Peyer's patch (tissue), 4 donors: Measurements from ENCODE around the gene ITGB4. TPM values are rescaled to one million over a fixed set of nuclear protein-coding genes. Genes with fewer than 3 reads are reported as not detected.
A peak's percentile ranks its signal among the peaks of the same experiment; 100 is the strongest.

Experiments
- DNase-seq, 3 donors: peaks; one replicate each; pipeline ENCODE4 v3.0.0-alpha.2; 2017 to 2019
- H3K27ac ChIP-seq, 4 donors: fragments of 200-600 bp; sonication (generic); one replicate each; pipeline ENCODE4 v1.5.1; 2016 to 2019
- H3K27me3 ChIP-seq, 2 donors: fragments of 200-600 bp; sonication (generic); one replicate each; pipeline ENCODE4 v1.5.1; 2019
- H3K36me3 ChIP-seq, 3 donors: fragments of 200-600 bp; sonication (generic); one replicate each; pipeline ENCODE4 v1.5.1; 2016 to 2019
- H3K4me1 ChIP-seq, 4 donors: fragments of 200-600 bp; sonication (generic); one replicate each; pipeline ENCODE4 v1.5.1; 2016 to 2019
- H3K4me3 ChIP-seq, 4 donors: fragments of 200-600 bp; sonication (generic); 1 replicate in 3 of 4; 2 replicates in 1 of 4; pipeline ENCODE4 v1.5.1; 2016 to 2019; ENCODE audit warnings: mild to moderate bottlenecking in 1 of 4
- H3K9me3 ChIP-seq, 4 donors: fragments of 200-600 bp; sonication (generic); one replicate each; pipeline ENCODE4 v1.5.1; 2016 to 2019; ENCODE audit warnings: mild to moderate bottlenecking in 1 of 4
- CTCF ChIP-seq, 6 experiments: fragments of 450-650 bp in 4 of 6; fragments of 200-600 bp in 2 of 6; sonication (generic) in 1 of 6; IDR thresholded peaks; one replicate each; pipeline ENCODE4 v1.5.1; 2017 to 2019; ENCODE audit warnings: antibody characterized with exemption in 6 of 6, mild to moderate bottlenecking in 3 of 6, moderate library complexity in 1 of 6
- POLR2A ChIP-seq, 2 donors: fragments of 450-650 bp; IDR thresholded peaks; one replicate each; pipeline ENCODE4 v1.5.1; 2017; ENCODE audit warnings: antibody characterized with exemption in 2 of 2, mild to moderate bottlenecking in 2 of 2, moderate library complexity in 2 of 2
- total RNA-seq, 4 donors: library from RNA; depleted of rRNA; stranded (reverse); fragments of >200 nt; gene quantifications; one replicate each; pipeline ENCODE4 v1.1.0, GENCODE V29; 2016

The ITGB4 gene
- total RNA-seq, 4 donors from 2014 or later = 80.0 to 368 (median 219) TPM

DNA sequence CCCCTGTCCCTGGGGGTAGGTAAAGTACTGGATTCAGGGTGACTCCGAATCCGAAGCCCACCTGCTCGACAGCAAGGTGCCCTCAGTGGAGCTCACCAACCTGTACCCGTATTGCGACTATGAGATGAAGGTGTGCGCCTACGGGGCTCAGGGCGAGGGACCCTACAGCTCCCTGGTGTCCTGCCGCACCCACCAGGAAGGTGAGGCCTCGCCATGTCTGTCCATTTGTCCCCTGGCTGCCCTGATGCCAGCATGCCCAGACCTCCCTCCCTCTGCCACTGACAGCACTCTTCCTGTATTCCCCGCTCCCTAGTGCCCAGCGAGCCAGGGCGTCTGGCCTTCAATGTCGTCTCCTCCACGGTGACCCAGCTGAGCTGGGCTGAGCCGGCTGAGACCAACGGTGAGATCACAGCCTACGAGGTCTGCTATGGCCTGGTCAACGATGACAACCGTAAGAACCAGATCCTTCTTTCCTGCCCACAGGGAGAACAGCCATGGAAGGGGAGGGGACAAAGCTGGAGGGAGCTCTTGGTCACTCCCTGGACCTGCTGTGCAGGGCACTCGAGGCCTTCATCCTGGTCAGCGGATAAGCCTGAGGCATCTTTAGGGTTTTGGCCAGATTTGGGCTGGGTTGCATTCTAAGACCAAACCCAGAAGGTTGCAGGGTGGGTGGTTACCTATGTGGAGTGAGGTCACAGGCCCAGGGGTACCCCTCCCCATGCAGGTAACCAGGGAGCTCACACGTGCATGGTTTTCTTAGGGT is 29.6 kb downstream of the ITGB4 start:
- Histone ChIP-seq H3K4me1 (peaks cover 0 to 14% (median 9%) of the 10 kb centered on the region in 4 donors), H3K27ac (no peak overlapping the region), H3K9me3 (no peaks in the 10 kb centered on the region), H3K36me3 (peaks cover 0 to 88% (median 0%) of the 10 kb centered on the region in 3 donors), H3K27me3 (no peaks in the 10 kb centered on the region), H3K4me3 (no peak overlapping the region)
- no peak for DNase-seq
- no peak for TF ChIP-seq POLR2A (IDR thresholded peaks at IDR 0.05)
- no peak for TF ChIP-seq CTCF (IDR thresholded peaks at IDR 0.05)

GRCh38 chr17:75751676-75752404 is 30.6 kb downstream of the ITGB4 start:
- no peaks in the 10 kb centered on the region for H3K9me3 ChIP-seq
- no peaks in the 10 kb centered on the region for H3K27me3 ChIP-seq
- H3K27ac ChIP-seq = no peak overlapping the region
- DNase-seq = no peak
- H3K36me3 ChIP-seq = peaks cover 0 to 91% (median 0%) of the 10 kb centered on the region in 3 donors
- H3K4me3 ChIP-seq = no peak overlapping the region
- peaks cover 0 to 14% (median 9%) of the 10 kb centered on the region in 4 donors for H3K4me1 ChIP-seq
- TF ChIP-seq POLR2A (IDR thresholded peaks at IDR 0.05) = no peak

DNA sequence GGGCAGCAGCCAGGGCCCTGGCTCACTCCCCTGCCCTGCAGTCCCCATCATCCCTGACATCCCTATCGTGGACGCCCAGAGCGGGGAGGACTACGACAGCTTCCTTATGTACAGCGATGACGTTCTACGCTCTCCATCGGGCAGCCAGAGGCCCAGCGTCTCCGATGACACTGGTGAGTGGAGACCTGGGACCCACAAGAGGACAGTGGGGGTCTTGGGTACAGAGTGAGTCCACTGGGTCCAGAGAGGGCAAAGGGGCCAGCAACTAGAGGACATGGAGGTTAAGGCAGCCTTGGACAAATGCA is 31.1 kb downstream of the ITGB4 start:
- no peak for DNase-seq
- Histone ChIP-seq H3K27me3 (no peaks in the 10 kb centered on the region), H3K4me3 (no peak overlapping the region), H3K4me1 (peaks cover 0 to 14% (median 9%) of the 10 kb centered on the region in 4 donors), H3K9me3 (no peaks in the 10 kb centered on the region), H3K36me3 (peaks cover 0 to 92% (median 0%) of the 10 kb centered on the region in 3 donors), H3K27ac (no peak overlapping the region)
- TF ChIP-seq CTCF (IDR thresholded peaks at IDR 0.05) = no peak
- TF ChIP-seq POLR2A (IDR thresholded peaks at IDR 0.05) = no peak

DNA sequence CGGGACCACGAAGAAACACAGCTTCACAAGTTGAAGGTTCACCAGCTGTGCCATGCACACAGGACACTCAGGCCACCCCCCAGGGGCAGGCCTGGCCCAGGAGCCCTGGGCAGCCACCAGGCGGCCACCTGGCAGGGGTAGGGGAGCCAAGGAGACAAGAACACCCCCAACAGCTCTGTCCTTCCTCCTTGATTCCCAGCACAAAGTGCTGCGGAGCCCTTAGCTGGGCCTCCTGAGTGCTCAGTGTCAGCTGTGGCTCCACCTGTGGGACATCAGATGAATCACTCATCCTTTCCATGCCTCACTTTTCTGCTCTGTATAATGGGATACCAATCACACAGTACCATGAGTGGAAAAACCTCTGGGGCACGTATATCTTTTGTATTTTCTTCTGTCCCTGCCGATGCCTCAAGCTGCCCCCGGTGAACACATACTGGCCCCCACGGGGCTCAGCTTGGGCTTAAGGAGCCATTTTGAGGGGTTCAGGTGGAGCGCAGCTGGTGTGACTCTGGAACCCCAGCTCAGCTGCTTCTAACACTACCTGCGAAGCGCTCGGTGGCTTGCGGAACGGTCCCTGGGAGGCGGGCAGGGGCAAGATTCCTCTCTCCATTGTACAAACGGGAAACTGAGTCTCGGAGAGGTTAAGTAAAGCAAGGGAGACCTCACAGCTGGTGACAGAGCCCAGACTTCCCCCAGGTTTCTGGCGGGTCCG is 31.7 kb downstream of the ITGB4 start:
- peak in 1 of 3 donors; percentile 47 for DNase-seq
- peaks cover 0 to 94% (median 0%) of the 10 kb centered on the region in 3 donors for H3K36me3 ChIP-seq
- peak overlapping the region in 1 of 4 donors; percentile 80 for H3K27ac ChIP-seq
- H3K4me1 ChIP-seq = peaks cover 0 to 14% (median 9%) of the 10 kb centered on the region in 4 donors
- H3K9me3 ChIP-seq = no peaks in the 10 kb centered on the region
- peak overlapping the region; percentile 50 to 67 (median 52) for H3K4me3 ChIP-seq
- no peaks in the 10 kb centered on the region for H3K27me3 ChIP-seq
- no peak for TF ChIP-seq POLR2A (IDR thresholded peaks at IDR 0.05)
- peak in 1 of 6 experiments; percentile 3 for TF ChIP-seq CTCF (IDR thresholded peaks at IDR 0.05)

GRCh38 chr17:75753514-75754377 is 32.5 kb downstream of the ITGB4 start:
- Histone ChIP-seq H3K27me3 (no peaks in the 10 kb centered on the region), H3K36me3 (peaks cover 0 to 91% (median 0%) of the 10 kb centered on the region in 3 donors), H3K4me1 (peaks cover 0 to 14% (median 9%) of the 10 kb centered on the region in 4 donors), H3K9me3 (no peaks in the 10 kb centered on the region), H3K4me3 (peak overlapping the region; percentile 50 to 67 (median 52)), H3K27ac (peak overlapping the region; percentile 40 to 80 (median 60))
- peak; percentile 64 to 84 (median 70) for DNase-seq
- peak; percentile 35 to 87 (median 58) for TF ChIP-seq CTCF (IDR thresholded peaks at IDR 0.05)
- TF ChIP-seq POLR2A (IDR thresholded peaks at IDR 0.05) = no peak
